PC-3 (cell line): ENCODE results near the gene DCTN2. TPM values are rescaled to one million over a fixed set of nuclear protein-coding genes. Genes with fewer than 3 reads are reported as not detected.

Experiments
- ATAC-seq: fragments of 200-7000 bp; cut with Tn5 transposase; 2 replicates; pipeline ENCODE4 v1.9.1; 2020; ENCODE audit warnings: mild to moderate bottlenecking, moderate library complexity
- BruUV-seq: library from RNA; stranded (reverse); fragments of 400-500 nt; replicated peaks from 2 replicates; lab custom pipeline; 2021; lab: Mats Ljungman, UMichigan
- CTCF ChIA-PET: fragments of 300-600 bp; sonication (Branson Sonifier 250); formaldehyde crosslinking; loops from one replicate; lab custom pipeline; 2022; ENCODE audit warnings: antibody characterized with exemption; lab: Charles Lee
- POLR2A ChIA-PET: fragments of 300-600 bp; sonication (Branson Sonifier 250); formaldehyde crosslinking; loops from one replicate; lab custom pipeline; 2022; ENCODE audit warnings: antibody characterized with exemption; ENCODE audit not compliant: unreplicated experiment; lab: Charles Lee
- DNase-seq: peaks from one replicate; pipeline ENCODE4 v3.0.0-alpha.2; 2015
- H2AFZ ChIP-seq: fragments of 300-600 bp; sonication (generic); 2 replicates; pipeline ENCODE4 v1.6.0; 2016; ENCODE audit warnings: antibody characterized with exemption, low read length
- H3F3A ChIP-seq: fragments of 300-600 bp; sonication (generic); one replicate; pipeline ENCODE4 v1.6.0; 2017; ENCODE audit warnings: antibody characterized with exemption, low read length, control low read depth, mild to moderate bottlenecking; ENCODE audit not compliant: unreplicated experiment
- H3K27ac ChIP-seq: fragments of 300-600 bp; sonication (generic); 2 replicates; pipeline ENCODE4 v1.5.1; 2016; ENCODE audit warnings: mild to moderate bottlenecking, low read length
- H3K27me3 ChIP-seq: fragments of 300-600 bp; sonication (generic); 2 replicates; pipeline ENCODE4 v1.6.1; 2016; ENCODE audit warnings: low read length, mixed read lengths
- H3K36me3 ChIP-seq: fragments of 300-600 bp; sonication (generic); 2 replicates; pipeline ENCODE4 v1.6.1; 2016; ENCODE audit warnings: low read depth, mixed run types, low read length, mixed read lengths
- H3K4me1 ChIP-seq: fragments of 300-600 bp; sonication (generic); 2 replicates; pipeline ENCODE4 v1.5.1; 2016; ENCODE audit warnings: low read length; ENCODE audit not compliant: insufficient read depth
- H3K4me2 ChIP-seq: fragments of 300-600 bp; sonication (generic); 2 replicates; pipeline ENCODE4 v1.6.0; 2016; ENCODE audit warnings: low read length
- H3K4me3 ChIP-seq: fragments of 300-600 bp; sonication (generic); 2 replicates; pipeline ENCODE4 v1.5.1; 2016; ENCODE audit warnings: mild to moderate bottlenecking, low read length, mixed read lengths
- H3K79me2 ChIP-seq: fragments of 300-600 bp; sonication (generic); 2 replicates; pipeline ENCODE4 v1.6.1; 2017; ENCODE audit warnings: low read length, mixed read lengths
- H3K9ac ChIP-seq: fragments of 300-600 bp; sonication (generic); 2 replicates; pipeline ENCODE4 v1.6.0; 2016; ENCODE audit warnings: mild to moderate bottlenecking, low read length
- H3K9me2 ChIP-seq: fragments of 300-600 bp; sonication (generic); replicated peaks from 2 replicates; pipeline ENCODE4 v1.6.1; 2016; ENCODE audit warnings: mixed run types, low read length, mixed read lengths
- H3K9me3 ChIP-seq: fragments of 300-600 bp; sonication (generic); 2 replicates; pipeline ENCODE4 v1.6.1; 2016; ENCODE audit warnings: low read length, mixed read lengths
- H4K20me1 ChIP-seq: fragments of 300-600 bp; sonication (generic); 2 replicates; pipeline ENCODE4 v1.6.1; 2016; ENCODE audit warnings: low read length, mixed read lengths
- CTCF ChIP-seq: fragments of 300-600 bp; sonication (generic); conservative IDR thresholded peaks from 2 replicates; pipeline ENCODE4 v1.5.1; 2017; ENCODE audit warnings: antibody characterized with exemption, low read depth, mild to moderate bottlenecking, low read length
- EZH2 ChIP-seq: fragments of 300-600 bp; sonication (generic); IDR thresholded peaks from one replicate; pipeline ENCODE4 v1.6.1; 2017; ENCODE audit warnings: antibody characterized with exemption, mild to moderate bottlenecking, low read length; ENCODE audit not compliant: unreplicated experiment
- EZH2phosphoT487 ChIP-seq: fragments of 300-600 bp; sonication (generic); IDR thresholded peaks from 2 replicates; pipeline ENCODE4 v1.6.1; 2018; ENCODE audit warnings: mild to moderate bottlenecking, antibody characterized with exemption, low read length, borderline replicate concordance
- intact Hi-C: fragments of 100-400 bp; cut with micrococcal nuclease; formaldehyde crosslinking; loops from 2 replicates; pipeline ENCODE4 v1.9.0; 2023
- total RNA-seq: library from RNA; depleted of rRNA; stranded (reverse); fragments of >200 nt; gene quantifications from 2 replicates; pipeline ENCODE4 v1.2.3, GENCODE V29; 2014

The DCTN2 gene
- total RNA-seq, 1 experiment from 2014 or later = 88.5 TPM

GRCh38 chr12:57579011-57579410 is 32.0 kb upstream of the DCTN2 start:
- Histone ChIP-seq H3K79me2 (no peaks in the 10 kb centered on the region), H3K4me1 (peaks cover 9% of the 10 kb centered on the region), H3K9me3 (no peaks in the 10 kb centered on the region), H3K36me3 (no peaks in the 10 kb centered on the region), H3F3A (no peaks in the 10 kb centered on the region), H3K4me2 (no peak overlapping the region), H4K20me1 (no peaks in the 10 kb centered on the region), H3K9ac (no peak overlapping the region), H3K4me3 (no peak overlapping the region), H3K9me2 (no peaks in the 10 kb centered on the region), H2AFZ (no peak overlapping the region), H3K27ac (no peak overlapping the region), H3K27me3 (no peaks in the 10 kb centered on the region)
- BruUV-seq = no TSS peak
- POLR2A ChIA-PET = no interaction called here
- TF ChIP-seq EZH2 (no peak), EZH2phosphoT487 (no peak)
- CTCF ChIA-PET = no interaction called here
- no peak for DNase-seq
- ATAC-seq = no peak
- intact Hi-C loops = no loop called here

GRCh38 chr12:57577981-57578758 is 31.2 kb upstream of the DCTN2 start:
- ChIA-PET POLR2A (no interaction called here), CTCF (no interaction called here)
- TF ChIP-seq EZH2 (no peak), CTCF (no peak), EZH2phosphoT487 (no peak)
- BruUV-seq = no TSS peak
- Histone ChIP-seq H3K36me3 (no peaks in the 10 kb centered on the region), H3K9me3 (no peaks in the 10 kb centered on the region), H3K27me3 (no peaks in the 10 kb centered on the region), H3K9me2 (no peaks in the 10 kb centered on the region), H3K9ac (no peak overlapping the region), H2AFZ (no peak overlapping the region), H3K4me1 (peaks cover 9% of the 10 kb centered on the region), H3K27ac (no peak overlapping the region), H3K4me3 (no peak overlapping the region), H3K4me2 (no peak overlapping the region), H3K79me2 (no peaks in the 10 kb centered on the region), H4K20me1 (no peaks in the 10 kb centered on the region), H3F3A (no peaks in the 10 kb centered on the region)
- no peak for DNase-seq
- intact Hi-C loops = no loop called here
- ATAC-seq = no peak

- Histone ChIP-seq H3K9ac (no peak overlapping the region), H3K4me3 (no peak overlapping the region), H3K4me2 (no peak overlapping the region), H3K36me3 (no peaks in the 10 kb centered on the region), H3K4me1 (peaks cover 9% of the 10 kb centered on the region), H3K27me3 (no peaks in the 10 kb centered on the region), H3K27ac (no peak overlapping the region), H3K9me3 (no peaks in the 10 kb centered on the region), H2AFZ (no peak overlapping the region), H3F3A (no peaks in the 10 kb centered on the region), H4K20me1 (no peaks in the 10 kb centered on the region), H3K79me2 (no peaks in the 10 kb centered on the region), H3K9me2 (no peaks in the 10 kb centered on the region)
- no TSS peak for BruUV-seq
- ChIA-PET CTCF (no interaction called here), POLR2A (no interaction called here)
- DNase-seq (peak; percentile 22), ATAC-seq (no peak)
- no peak for TF ChIP-seq EZH2
- no peak for TF ChIP-seq CTCF
- no peak for TF ChIP-seq EZH2phosphoT487
- intact Hi-C loops = no loop called here
These were observed 29.7 kb upstream of the DCTN2 start for GRCh38 chr12:57576613-57577160.
